ENCODE measurements around the gene THADA. TPM values are rescaled to one million over a fixed set of nuclear protein-coding genes. Genes with fewer than 3 reads are reported as not detected.

Gene THADA
- total RNA-seq, 1 donor from 2014 or later, result 48.4 TPM

DNA sequence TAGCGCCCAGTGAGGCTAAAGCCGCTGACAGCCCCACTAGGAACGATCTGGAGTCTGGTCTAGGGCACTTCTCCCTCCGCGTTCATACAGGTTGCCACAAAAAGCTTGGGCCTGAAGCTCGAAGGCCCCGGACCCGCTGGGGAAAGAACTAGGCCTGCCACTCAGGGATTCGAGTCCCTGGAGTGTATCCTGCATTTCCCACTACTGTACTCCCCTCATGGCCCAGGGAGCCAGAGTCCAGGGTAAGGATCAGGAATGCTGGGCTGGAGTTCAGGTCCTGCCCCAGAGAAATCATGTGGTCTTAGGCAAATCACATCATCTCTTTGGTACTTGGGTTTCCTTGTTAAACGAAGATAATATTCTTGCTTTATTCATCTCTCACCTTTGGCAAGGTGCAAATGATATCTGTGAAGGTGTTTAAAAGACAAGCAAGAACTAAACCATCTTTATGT lies 368.0 kb downstream of the THADA start:
- peak overlapping the region; percentile 63 for H3K27ac Mint-ChIP-seq
- DNase-seq (ENCODE audit: low spot score), result no peak
- no peaks in the 10 kb centered on the region for H3K9me3 Mint-ChIP-seq
- intact Hi-C loops (cut with micrococcal nuclease), result loop anchor here (2.0 to 10.0 kb wide), 9 partner anchors 169 to 547 kb away; partner anchors contain the start of gene DYNC2LI1
- H3K4me3 Mint-ChIP-seq (ENCODE audit: low read depth), result peak overlapping the region; percentile 88
- peaks cover 21% of the 10 kb centered on the region for H3K4me1 Mint-ChIP-seq (ENCODE audit: low read depth)
- H3K36me3 Mint-ChIP-seq (ENCODE audit: low read depth), result peaks cover 44% of the 10 kb centered on the region
- no peaks in the 10 kb centered on the region for H3K27me3 Mint-ChIP-seq (ENCODE audit: low read depth)

DNA sequence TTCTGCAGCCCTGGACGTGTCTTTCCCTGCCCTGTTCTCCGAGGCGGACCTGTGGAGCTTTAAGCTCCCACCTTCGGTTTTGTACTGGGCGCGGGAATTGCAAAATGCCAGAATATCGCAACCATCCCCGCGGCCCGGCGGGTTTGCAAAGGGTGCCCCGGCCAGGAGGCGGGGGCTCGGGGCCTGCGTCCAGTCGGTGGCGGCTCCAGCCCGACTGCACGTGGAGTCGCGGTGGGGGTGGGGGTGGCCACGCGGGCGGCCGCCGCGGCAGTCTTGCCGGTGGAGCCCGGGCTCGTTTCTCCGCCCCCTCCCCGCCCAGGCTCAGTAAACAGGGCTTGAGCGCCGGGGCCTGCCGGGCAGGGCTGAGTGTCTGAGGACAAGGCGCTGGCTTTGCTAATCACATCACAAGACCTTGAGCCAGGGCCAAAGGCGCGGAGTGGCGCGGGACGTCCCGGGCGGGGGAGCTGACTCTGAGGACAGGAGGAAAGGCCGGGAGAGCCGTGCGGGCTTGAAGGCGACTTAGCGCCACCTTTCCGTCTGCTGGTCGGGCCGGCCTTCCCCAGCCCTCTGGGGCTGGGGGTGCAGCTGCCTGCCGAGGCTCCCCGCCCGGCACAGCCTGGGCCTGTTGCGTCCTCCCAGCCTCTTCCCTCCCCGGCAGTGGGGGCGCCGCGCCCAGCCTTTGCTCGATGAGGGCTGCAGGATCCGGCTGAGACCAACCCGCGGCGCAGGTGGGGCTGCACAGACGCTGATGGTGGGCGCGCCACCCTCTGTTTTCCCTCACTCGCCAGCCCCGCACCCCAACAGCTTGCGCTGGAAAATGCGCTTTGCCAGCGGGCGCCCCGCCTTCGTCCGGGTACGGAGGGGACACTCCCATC lies 368.6 kb downstream of the THADA start:
- Mint-ChIP-seq H3K9me3 (no peaks in the 10 kb centered on the region), H3K36me3 (ENCODE audit: low read depth) (peaks cover 50% of the 10 kb centered on the region), H3K27ac (peak overlapping the region; percentile 88), H3K4me3 (ENCODE audit: low read depth) (peak overlapping the region; percentile 88), H3K4me1 (ENCODE audit: low read depth) (peaks cover 25% of the 10 kb centered on the region), H3K27me3 (ENCODE audit: low read depth) (no peaks in the 10 kb centered on the region)
- peak; percentile 61 for DNase-seq (ENCODE audit: low spot score)
- intact Hi-C loops (cut with micrococcal nuclease), result loop anchor here (1.0 to 10.0 kb wide), 9 partner anchors 53 to 548 kb away; partner anchors contain the start of gene DYNC2LI1

DNA sequence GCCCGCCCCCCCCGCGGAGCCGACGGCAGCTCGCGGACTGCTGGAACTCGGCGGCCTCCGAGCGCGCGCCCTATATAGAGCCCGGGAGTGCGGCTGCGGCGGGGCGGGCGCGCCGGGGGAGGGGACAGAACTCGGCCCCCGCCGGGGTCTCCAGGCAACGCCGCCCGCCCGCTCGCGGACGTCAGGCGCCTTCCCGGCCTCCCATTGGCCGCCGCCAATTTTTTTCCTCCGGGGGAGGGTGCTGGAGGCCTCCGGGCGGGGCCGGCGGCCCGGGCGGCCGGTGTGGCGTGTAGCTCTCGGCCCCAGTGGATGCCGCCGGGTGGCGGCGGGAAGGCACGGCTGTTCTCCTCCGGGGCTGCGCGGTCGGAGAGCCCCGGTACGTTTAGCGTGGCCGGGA lies 369.3 kb downstream of the THADA start, which contains the start of gene ZFP36L2:
Gene ZFP36L2, minus strand, starts transcription at position 49 of the 397 bp plus-strand sequence. CDS start 291 bp downstream, outside the sequence.
- H3K36me3 Mint-ChIP-seq (ENCODE audit: low read depth), result peaks cover 57% of the 10 kb centered on the region
- peak within 1 kb of the TSS; percentile 95 for H3K27ac Mint-ChIP-seq
- DNase-seq (ENCODE audit: low spot score), result peak; percentile 95
- H3K27me3 Mint-ChIP-seq (ENCODE audit: low read depth), result no peaks in the 10 kb centered on the region
- H3K4me1 Mint-ChIP-seq (ENCODE audit: low read depth), result peaks cover 30% of the 10 kb centered on the region
- intact Hi-C loops (cut with micrococcal nuclease), result loop anchor here (1.0 to 10.0 kb wide), 9 partner anchors 52 to 548 kb away; partner anchors contain the start of gene DYNC2LI1
- H3K9me3 Mint-ChIP-seq, result no peaks in the 10 kb centered on the region
- H3K4me3 Mint-ChIP-seq (ENCODE audit: low read depth), result peak within 1 kb of the TSS; percentile 90

DNA sequence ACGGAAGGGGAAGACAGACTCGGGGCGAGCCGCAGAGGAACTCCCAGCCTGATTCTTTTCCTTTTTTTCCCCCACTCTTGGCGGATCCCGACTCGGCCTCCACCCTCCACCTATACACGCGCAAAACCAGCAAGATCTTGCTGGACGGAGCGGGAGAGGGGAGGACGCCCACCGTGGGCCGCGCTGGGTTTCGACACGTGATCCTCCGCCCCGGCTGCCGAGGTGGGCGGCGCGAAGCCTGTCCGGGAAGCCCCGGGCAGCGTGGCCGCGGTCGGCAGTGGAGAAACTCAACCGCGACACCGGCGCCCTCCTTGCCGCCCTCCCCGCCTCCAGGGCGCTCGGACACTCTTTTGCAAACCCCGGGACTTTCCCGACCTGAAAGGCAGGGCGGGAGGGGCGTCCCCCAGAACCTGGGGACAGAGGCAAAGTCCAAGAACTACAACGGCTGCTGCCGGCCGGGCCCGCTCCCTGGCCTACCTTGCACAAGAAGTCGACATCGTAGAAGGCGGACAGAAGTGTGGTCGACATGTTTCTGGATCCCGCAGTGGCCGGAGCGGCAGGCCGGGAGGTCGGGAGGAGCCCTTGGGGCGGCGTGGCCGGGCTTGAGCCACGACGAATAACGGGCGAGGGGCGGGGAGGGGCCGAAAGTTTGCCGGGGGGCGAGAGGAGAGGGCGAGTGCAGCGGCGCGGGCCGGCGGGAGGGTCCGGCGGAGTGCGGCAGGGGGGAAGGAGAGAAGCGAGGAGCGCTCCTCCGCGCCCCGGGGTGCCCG lies 369.9 kb downstream of the THADA start:
- H3K27ac Mint-ChIP-seq, result peak overlapping the region; percentile 95
- no peaks in the 10 kb centered on the region for H3K27me3 Mint-ChIP-seq (ENCODE audit: low read depth)
- intact Hi-C loops (cut with micrococcal nuclease), result loop anchor here (1.0 to 10.0 kb wide), 9 partner anchors 52 to 549 kb away; partner anchors contain the start of gene DYNC2LI1
- H3K4me1 Mint-ChIP-seq (ENCODE audit: low read depth), result peaks cover 35% of the 10 kb centered on the region
- peak; percentile 73 for DNase-seq (ENCODE audit: low spot score)
- peaks cover 60% of the 10 kb centered on the region for H3K36me3 Mint-ChIP-seq (ENCODE audit: low read depth)
- peak overlapping the region; percentile 90 for H3K4me3 Mint-ChIP-seq (ENCODE audit: low read depth)
- no peaks in the 10 kb centered on the region for H3K9me3 Mint-ChIP-seq

DNA sequence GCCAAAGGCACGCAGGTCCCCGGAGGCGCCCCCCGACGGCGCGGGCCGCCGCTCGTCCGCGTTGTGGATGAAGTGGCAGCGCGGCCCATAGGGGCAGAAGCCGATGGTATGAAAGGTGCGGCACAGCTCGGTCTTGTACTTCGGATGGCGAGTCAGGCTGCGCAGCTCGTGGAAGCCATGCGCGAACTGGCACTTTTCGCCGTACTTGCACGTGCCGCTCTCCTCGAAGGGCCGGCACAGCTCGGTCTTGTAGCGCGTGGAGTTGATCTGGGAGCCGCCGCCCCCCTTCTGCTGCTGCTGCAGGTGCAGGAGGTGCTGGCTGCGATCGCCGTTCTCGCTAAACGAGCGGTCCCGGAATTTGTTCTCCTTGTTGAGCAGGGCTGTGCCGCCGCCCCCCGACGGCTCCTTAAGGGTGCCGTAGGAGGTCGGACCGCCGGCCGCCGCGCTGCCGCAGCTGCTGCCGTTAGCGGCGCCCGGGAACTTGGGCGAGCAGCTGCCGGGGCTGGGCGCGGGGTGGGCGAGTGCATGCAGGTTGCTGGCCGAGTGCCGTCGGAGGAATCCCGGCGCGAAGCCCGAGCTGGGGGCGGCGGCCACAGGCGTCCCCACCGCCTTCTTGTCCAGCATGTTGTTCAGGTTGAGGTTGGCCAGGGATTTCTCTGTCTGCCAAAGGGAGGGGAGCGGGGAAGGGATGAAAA lies 370.6 kb downstream of the THADA start:
- peaks cover 42% of the 10 kb centered on the region for H3K4me1 Mint-ChIP-seq (ENCODE audit: low read depth)
- no peaks in the 10 kb centered on the region for H3K27me3 Mint-ChIP-seq (ENCODE audit: low read depth)
- H3K27ac Mint-ChIP-seq, result peak overlapping the region; percentile 95
- DNase-seq (ENCODE audit: low spot score), result peak; percentile 68
- H3K9me3 Mint-ChIP-seq, result no peaks in the 10 kb centered on the region
- intact Hi-C loops (cut with micrococcal nuclease), result loop anchor here (5.0 to 10.0 kb wide), 5 partner anchors 202 to 550 kb away; partner anchors contain the start of gene DYNC2LI1
- H3K4me3 Mint-ChIP-seq (ENCODE audit: low read depth), result peak overlapping the region; percentile 90
- H3K36me3 Mint-ChIP-seq (ENCODE audit: low read depth), result peaks cover 61% of the 10 kb centered on the region

DNA sequence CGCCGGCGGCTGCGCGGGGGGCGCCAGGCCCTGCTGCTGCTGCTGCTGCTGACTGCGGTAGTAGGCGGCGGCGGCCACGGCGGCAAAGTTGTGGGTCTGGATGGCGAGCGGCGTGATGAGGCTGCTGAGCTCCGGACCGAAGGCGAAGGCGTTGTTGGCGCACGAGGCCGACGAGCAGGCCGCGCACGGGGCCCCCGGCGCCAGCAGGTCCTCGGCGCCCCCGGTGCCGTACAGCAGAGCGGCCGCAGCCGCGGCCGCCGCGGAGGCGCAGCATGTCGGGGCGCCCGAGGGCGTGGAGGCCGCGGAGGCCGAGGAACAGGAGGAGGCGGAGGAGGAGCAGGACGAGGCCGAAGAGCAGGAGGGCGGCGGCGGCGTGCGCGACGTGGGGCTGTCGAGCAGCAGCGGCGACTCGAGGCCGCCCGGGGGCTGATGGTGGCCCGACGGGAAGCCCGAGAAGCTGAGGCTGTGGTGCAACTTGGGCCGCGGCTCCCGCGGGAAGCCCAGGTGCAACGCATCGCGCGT lies 371.2 kb downstream of the THADA start:
- intact Hi-C loops (cut with micrococcal nuclease), result loop anchor here (5.0 to 10.0 kb wide), 5 partner anchors 203 to 550 kb away; partner anchors contain the start of gene DYNC2LI1
- DNase-seq (ENCODE audit: low spot score), result no peak
- Mint-ChIP-seq H3K27ac (peak overlapping the region; percentile 28), H3K4me3 (ENCODE audit: low read depth) (peak overlapping the region; percentile 98), H3K27me3 (ENCODE audit: low read depth) (no peaks in the 10 kb centered on the region), H3K4me1 (ENCODE audit: low read depth) (peaks cover 46% of the 10 kb centered on the region), H3K9me3 (no peaks in the 10 kb centered on the region), H3K36me3 (ENCODE audit: low read depth) (peaks cover 57% of the 10 kb centered on the region)

DNA sequence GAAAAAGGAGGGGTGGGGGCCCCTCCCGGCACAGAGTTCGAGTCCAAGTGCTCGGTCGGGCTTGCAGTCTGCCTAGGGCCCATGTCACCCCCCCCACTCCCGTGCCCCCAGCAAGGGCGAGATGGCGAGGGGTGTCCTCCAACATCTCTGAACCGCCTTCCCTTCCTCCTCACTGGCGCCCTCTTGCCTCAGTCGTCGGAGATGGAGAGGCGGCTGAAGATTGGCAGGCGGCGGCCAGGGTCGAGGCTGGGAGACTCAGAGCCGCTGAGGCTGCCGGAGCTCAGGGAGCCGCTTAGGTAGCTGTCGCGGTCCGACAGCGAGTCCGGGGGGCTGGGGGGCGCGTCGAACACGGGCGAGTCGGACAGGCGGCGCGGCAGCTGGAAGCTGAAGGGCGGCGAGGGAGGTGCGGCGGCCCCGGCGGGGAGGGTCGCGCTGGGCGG lies 371.7 kb downstream of the THADA start:
- Mint-ChIP-seq H3K4me3 (ENCODE audit: low read depth) (peak overlapping the region; percentile 98), H3K27me3 (ENCODE audit: low read depth) (no peaks in the 10 kb centered on the region), H3K9me3 (no peaks in the 10 kb centered on the region), H3K27ac (peak overlapping the region; percentile 99), H3K36me3 (ENCODE audit: low read depth) (peaks cover 53% of the 10 kb centered on the region), H3K4me1 (ENCODE audit: low read depth) (peaks cover 44% of the 10 kb centered on the region)
- peak; percentile 74 for DNase-seq (ENCODE audit: low spot score)
- intact Hi-C loops (cut with micrococcal nuclease), result loop anchor here (10.0 kb wide), 1 partner anchor 551 kb away; the partner anchor contains the start of gene DYNC2LI1

DNA sequence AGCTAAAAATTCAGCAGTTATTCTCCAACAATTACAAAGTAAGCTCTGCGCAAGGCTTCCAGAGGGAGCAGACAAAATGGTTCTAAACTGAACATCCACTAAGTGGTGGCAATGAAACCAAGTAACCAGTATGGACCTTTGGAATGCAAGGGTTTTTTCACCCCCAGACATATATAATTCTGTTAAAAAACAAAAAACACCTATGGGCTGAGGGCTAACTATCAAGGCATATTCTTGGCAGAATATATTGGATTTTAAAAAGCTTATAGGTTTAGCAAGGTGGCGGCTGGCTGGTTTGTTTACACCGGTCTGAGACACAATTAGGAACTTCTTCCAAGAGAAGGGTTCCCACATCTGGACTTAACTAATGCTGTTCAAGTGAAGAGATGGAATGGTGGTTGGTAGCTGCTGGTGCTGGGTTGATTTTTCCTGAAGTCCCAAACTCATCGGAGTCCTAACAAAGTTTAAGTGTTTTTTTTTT lies 372.3 kb downstream of the THADA start:
- H3K27me3 Mint-ChIP-seq (ENCODE audit: low read depth), result no peaks in the 10 kb centered on the region
- DNase-seq (ENCODE audit: low spot score), result no peak
- H3K27ac Mint-ChIP-seq, result peak overlapping the region; percentile 99
- peak overlapping the region; percentile 98 for H3K4me3 Mint-ChIP-seq (ENCODE audit: low read depth)
- peaks cover 53% of the 10 kb centered on the region for H3K36me3 Mint-ChIP-seq (ENCODE audit: low read depth)
- H3K4me1 Mint-ChIP-seq (ENCODE audit: low read depth), result peaks cover 43% of the 10 kb centered on the region
- intact Hi-C loops (cut with micrococcal nuclease), result loop anchor here (10.0 kb wide), 1 partner anchor 551 kb away; the partner anchor contains the start of gene DYNC2LI1
- H3K9me3 Mint-ChIP-seq, result no peaks in the 10 kb centered on the region

DNA sequence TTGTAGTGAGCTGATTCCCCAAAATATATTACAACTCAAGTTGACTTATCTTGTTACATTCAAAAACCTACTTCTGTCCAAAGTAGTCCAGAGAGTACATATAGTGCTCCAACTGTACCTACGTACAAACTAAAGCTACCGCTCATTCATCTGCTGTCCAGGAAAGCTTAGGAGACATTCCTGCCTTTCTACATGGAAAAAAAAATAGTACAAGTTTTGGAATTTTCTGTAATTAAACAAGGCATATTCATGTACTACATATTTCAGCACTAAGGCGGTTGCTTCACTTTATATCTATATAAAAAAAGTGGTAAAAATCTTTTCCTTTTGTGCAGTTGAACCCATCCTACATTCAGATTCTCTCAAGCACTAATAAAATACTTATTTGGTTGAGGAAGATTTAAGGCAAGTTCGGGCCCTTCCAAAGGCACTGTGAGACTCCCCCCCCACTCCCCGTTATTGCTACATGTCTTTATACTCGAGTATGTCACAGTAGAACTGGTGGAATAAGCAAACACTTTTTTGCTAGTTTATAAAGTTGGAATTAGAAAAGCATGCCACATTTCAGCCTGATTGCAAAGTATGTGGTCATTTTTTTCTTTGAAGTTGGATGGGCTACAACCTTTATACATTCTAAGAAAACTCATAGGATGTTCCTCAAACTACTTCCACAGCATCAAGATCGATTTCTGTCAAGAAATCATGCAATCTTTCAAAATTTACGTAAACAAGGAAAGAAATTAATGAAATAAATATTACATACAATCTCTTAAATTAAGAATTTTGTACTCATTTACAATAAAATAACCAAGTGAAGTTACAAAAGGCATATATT lies 373.1 kb downstream of the THADA start:
- peak overlapping the region; percentile 82 for H3K4me3 Mint-ChIP-seq (ENCODE audit: low read depth)
- peaks cover 53% of the 10 kb centered on the region for H3K36me3 Mint-ChIP-seq (ENCODE audit: low read depth)
- no peaks in the 10 kb centered on the region for H3K9me3 Mint-ChIP-seq
- H3K27ac Mint-ChIP-seq, result peak overlapping the region; percentile 94
- intact Hi-C loops (cut with micrococcal nuclease), result loop anchor here (10.0 kb wide), 1 partner anchor 552 kb away; the partner anchor contains the start of gene DYNC2LI1
- no peaks in the 10 kb centered on the region for H3K27me3 Mint-ChIP-seq (ENCODE audit: low read depth)
- DNase-seq (ENCODE audit: low spot score), result no peak
- H3K4me1 Mint-ChIP-seq (ENCODE audit: low read depth), result peaks cover 35% of the 10 kb centered on the region

DNA sequence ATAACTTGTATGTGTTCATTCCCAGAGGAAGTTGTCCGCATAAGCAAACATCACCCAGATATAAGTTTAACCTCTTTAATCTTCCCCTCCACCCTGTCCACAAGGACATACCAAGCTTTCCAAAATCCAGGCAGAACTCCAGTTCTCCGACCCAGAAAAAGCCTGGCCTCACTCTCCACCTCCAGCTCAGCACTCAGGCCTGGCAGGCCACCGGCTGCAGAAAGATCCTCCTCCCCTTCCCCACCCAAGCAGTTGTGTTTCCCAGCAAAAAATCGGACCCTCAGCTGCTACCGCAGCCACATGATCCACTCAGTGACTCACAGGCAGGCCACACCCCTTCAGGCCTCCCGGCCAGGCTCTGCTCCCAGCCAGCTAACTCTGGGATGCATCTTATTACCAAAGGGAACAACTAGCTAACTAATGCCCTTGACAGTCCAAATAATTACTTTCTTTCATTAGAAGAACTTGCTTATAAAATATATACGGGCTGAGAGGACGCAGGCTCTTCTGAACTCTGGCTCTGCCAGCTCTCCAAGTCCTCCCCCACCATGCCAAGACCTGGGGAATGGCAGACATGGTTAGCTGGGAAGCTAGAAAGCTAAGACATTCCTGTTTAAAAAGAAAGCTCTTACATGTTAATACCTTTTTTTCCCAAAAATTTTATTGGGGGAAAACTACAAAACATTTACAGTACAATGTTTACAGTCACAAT lies 373.9 kb downstream of the THADA start:
- H3K27ac Mint-ChIP-seq, result peak overlapping the region; percentile 94
- peak overlapping the region; percentile 82 for H3K4me3 Mint-ChIP-seq (ENCODE audit: low read depth)
- intact Hi-C loops (cut with micrococcal nuclease), result loop anchor here (10.0 kb wide), 1 partner anchor 553 kb away; the partner anchor contains the start of gene DYNC2LI1
- H3K36me3 Mint-ChIP-seq (ENCODE audit: low read depth), result peaks cover 53% of the 10 kb centered on the region
- peak; percentile 56 for DNase-seq (ENCODE audit: low spot score)
- no peaks in the 10 kb centered on the region for H3K27me3 Mint-ChIP-seq (ENCODE audit: low read depth)
- H3K4me1 Mint-ChIP-seq (ENCODE audit: low read depth), result peaks cover 35% of the 10 kb centered on the region
- H3K9me3 Mint-ChIP-seq, result no peaks in the 10 kb centered on the region
